Measurements from ENCODE around the gene VILL. TPM values are rescaled to one million over a fixed set of nuclear protein-coding genes. Genes with fewer than 3 reads are reported as not detected.

Gene VILL
- total RNA-seq, 2 experiments from 2014 or later, result 11.4 to 11.7 TPM

DNA sequence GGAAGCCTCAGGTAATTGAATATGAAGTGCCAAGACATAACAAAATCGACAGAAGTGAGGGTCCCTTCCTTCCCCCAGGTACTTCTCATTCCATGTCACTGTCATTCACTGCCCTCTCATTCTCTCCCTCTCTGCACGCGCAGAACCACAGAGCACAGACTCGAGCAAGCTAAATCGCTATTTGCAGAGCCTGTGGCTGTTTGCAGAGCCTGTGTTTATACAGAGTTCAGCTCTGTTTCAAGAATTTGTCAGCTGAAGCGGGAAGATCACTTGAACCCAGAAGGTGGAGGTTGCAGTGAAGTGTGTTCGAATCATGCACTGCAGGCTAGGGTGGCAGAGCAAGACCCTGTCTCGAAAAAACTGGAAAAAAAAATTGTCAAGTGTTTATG is 2.5 kb downstream of the VILL start:
- intact Hi-C loops (cut with micrococcal nuclease), result no loop called here
- peak overlapping the region; percentile 95 for H3K27ac Mint-ChIP-seq
- ATAC-seq, result no peak
- H3K4me1 Mint-ChIP-seq (ENCODE audit: low read depth), result peaks cover 35% of the 10 kb centered on the region
- POLR2A ChIA-PET, result interaction anchor here (0.7 to 1.6 kb wide), 3 partner anchors 12 to 29 kb away, joined by 3 to 5 read pairs (median 4); no protein-coding TSS in a partner anchor
- H3K4me3 Mint-ChIP-seq, result peak overlapping the region; percentile 85
- no peak for DNase-seq
- CTCF ChIA-PET, result interaction anchor here (0.9 to 2.6 kb wide), 2 partner anchors 19 to 26 kb away, joined by 3 to 10 read pairs; no protein-coding TSS in a partner anchor
- H3K9me3 Mint-ChIP-seq, result no peaks in the 10 kb centered on the region
- H3K36me3 Mint-ChIP-seq (ENCODE audit: low read depth), result peaks cover 24% of the 10 kb centered on the region
- H3K27me3 Mint-ChIP-seq, result no peaks in the 10 kb centered on the region
- no peak for TF ChIP-seq CTCF (IDR thresholded peaks at IDR 0.05)

- H3K36me3 Mint-ChIP-seq (ENCODE audit: low read depth), result peaks cover 27% of the 10 kb centered on the region
- H3K9me3 Mint-ChIP-seq, result no peaks in the 10 kb centered on the region
- ChIA-PET CTCF (interaction anchor here (2.6 kb wide), 1 partner anchor 19 kb away, joined by 10 read pairs; no protein-coding TSS in a partner anchor), POLR2A (interaction anchor here (0.7 to 1.6 kb wide), 3 partner anchors 13 to 29 kb away, joined by 3 to 5 read pairs (median 4); no protein-coding TSS in a partner anchor)
- H3K27me3 Mint-ChIP-seq, result no peaks in the 10 kb centered on the region
- no peak for TF ChIP-seq CTCF (IDR thresholded peaks at IDR 0.05)
- H3K4me1 Mint-ChIP-seq (ENCODE audit: low read depth), result peaks cover 39% of the 10 kb centered on the region
- ATAC-seq (no peak), DNase-seq (no peak)
- intact Hi-C loops (cut with micrococcal nuclease), result no loop called here
- H3K4me3 Mint-ChIP-seq, result peak overlapping the region; percentile 85
- peak overlapping the region; percentile 95 for H3K27ac Mint-ChIP-seq
Measured at GRCh38 chr3:37993460-37993819, 2.9 kb downstream of the VILL start.

DNA sequence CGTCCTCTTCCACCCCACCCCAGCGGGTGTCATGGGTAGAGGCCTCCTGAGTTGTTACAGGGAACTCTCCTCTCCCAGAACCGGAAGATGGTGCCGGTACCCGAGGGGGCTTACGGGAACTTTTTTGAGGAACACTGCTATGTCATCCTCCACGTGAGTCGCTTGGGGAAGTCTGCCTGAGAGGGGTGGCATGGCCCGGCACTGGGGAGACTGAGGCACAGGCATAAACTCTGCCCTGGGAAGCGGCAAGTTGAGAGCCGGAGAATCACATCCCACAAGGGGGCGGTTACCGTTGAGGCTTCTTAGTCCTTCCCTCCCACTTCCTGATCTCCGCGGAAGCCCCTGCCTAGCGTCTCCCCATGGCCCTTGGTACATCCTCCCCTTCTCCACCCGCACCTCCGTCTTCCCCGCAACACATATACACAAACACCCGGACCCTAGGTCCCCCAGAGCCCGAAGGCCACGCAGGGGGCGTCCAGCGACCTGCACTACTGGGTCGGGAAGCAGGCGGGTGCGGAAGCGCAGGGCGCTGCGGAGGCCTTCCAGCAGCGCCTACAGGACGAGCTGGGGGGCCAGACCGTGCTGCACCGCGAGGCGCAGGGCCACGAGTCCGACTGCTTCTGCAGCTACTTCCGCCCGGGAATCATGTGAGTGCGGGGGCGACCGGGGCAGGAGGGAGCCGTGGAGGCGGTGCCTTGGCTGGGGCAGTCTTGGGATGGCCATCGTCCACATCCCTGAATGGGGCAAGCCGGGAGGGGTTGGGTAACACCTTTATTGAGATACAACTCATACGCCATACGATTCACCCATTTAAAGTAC is 3.4 kb downstream of the VILL start:
- TF ChIP-seq CTCF (IDR thresholded peaks at IDR 0.05), result no peak
- ChIA-PET POLR2A (interaction anchor here (0.6 to 1.6 kb wide), 2 partner anchors 15 to 545 kb away, joined by 3 to 4 read pairs; no protein-coding TSS in a partner anchor), CTCF (interaction anchor here (0.9 to 2.6 kb wide), 2 partner anchors 19 to 27 kb away, joined by 3 to 10 read pairs; no protein-coding TSS in a partner anchor)
- Mint-ChIP-seq H3K27ac (peak overlapping the region; percentile 95), H3K4me1 (ENCODE audit: low read depth) (peaks cover 43% of the 10 kb centered on the region), H3K9me3 (no peaks in the 10 kb centered on the region), H3K4me3 (peak overlapping the region; percentile 85), H3K36me3 (ENCODE audit: low read depth) (peaks cover 28% of the 10 kb centered on the region), H3K27me3 (no peaks in the 10 kb centered on the region)
- intact Hi-C loops (cut with micrococcal nuclease), result no loop called here
- DNase-seq (peak; percentile 86), ATAC-seq (peak; percentile 57)

GRCh38 chr3:37994639-37994972 is 4.0 kb downstream of the VILL start:
- no peak for TF ChIP-seq CTCF (IDR thresholded peaks at IDR 0.05)
- Mint-ChIP-seq H3K4me3 (peak overlapping the region; percentile 85), H3K27ac (peak overlapping the region; percentile 95), H3K9me3 (no peaks in the 10 kb centered on the region), H3K4me1 (ENCODE audit: low read depth) (peaks cover 49% of the 10 kb centered on the region), H3K36me3 (ENCODE audit: low read depth) (peaks cover 31% of the 10 kb centered on the region), H3K27me3 (no peaks in the 10 kb centered on the region)
- ChIA-PET CTCF (interaction anchor here (0.9 kb wide), 1 partner anchor 27 kb away, joined by 3 read pairs; no protein-coding TSS in a partner anchor), POLR2A (interaction anchor here (0.6 to 1.6 kb wide), 2 partner anchors 14 to 545 kb away, joined by 3 to 4 read pairs; no protein-coding TSS in a partner anchor)
- intact Hi-C loops (cut with micrococcal nuclease), result no loop called here
- ATAC-seq, result no peak
- no peak for DNase-seq
